ENCODE measurements around the gene PRAC1. TPM values are rescaled to one million over a fixed set of nuclear protein-coding genes. Genes with fewer than 3 reads are reported as not detected.

The PRAC1 gene
- total and polyA plus RNA-seq, 8 donors: not detected

GRCh38 chr17:48676963-48677558 lies 45.3 kb downstream of the PRAC1 start:
- Histone ChIP-seq H3K9me3 (no peaks in the 10 kb centered on the region), H3K36me3 (no peaks in the 10 kb centered on the region), H3K4me3 (no peak overlapping the region), H3K4me1 (no peaks in the 10 kb centered on the region), H3K27ac (no peak overlapping the region), H3K27me3 (peaks cover 0 to 11% (median 3%) of the 10 kb centered on the region in 4 donors)
- no peak for ATAC-seq
- no peak for FAIRE-seq
- intact Hi-C loops (cut with DNase I): loop anchor here in 2 of 3 donors (5.0 to 10.0 kb wide), 3 partner anchors 115 to 205 kb away; no protein-coding TSS in a partner anchor
- DNase-seq: no peak
- no peak for TF ChIP-seq CTCF (IDR thresholded peaks at IDR 0.05)
- WGBS, 2 donors: 50 to 58% methylated on average over 6 of the region's 6 CpGs

GRCh38 chr17:48672340-48672739 lies 50.0 kb downstream of the PRAC1 start:
- 52 to 54% methylated on average over 2 of the region's 2 CpGs for WGBS, 2 donors
- intact Hi-C loops (cut with DNase I): loop anchor here in 1 of 3 donors (10.0 kb wide), 1 partner anchor 202 kb away; no protein-coding TSS in a partner anchor

More at GRCh38 chr17:48672340-48672739, 50.0 kb downstream of the PRAC1 start:
- H3K27me3 ChIP-seq: peaks cover 0 to 11% (median 2%) of the 10 kb centered on the region in 4 donors
- no peak for TF ChIP-seq CTCF (IDR thresholded peaks at IDR 0.05)
- DNase-seq (no peak), ATAC-seq (no peak), FAIRE-seq (no peak)
- no peak overlapping the region for H3K4me3 ChIP-seq
- H3K9me3 ChIP-seq: no peaks in the 10 kb centered on the region
- no peak overlapping the region for H3K27ac ChIP-seq
- no peaks in the 10 kb centered on the region for H3K4me1 ChIP-seq
- no peaks in the 10 kb centered on the region for H3K36me3 ChIP-seq

Small RNA genes within 50 kb of the gene (microRNA-seq; reads per million reads assigned to microRNA genes)
- gene MIR3185: 0 reads per million in 2 donors

Other genes with a start within 250 kb of the PRAC1 start
- gene HOXB1, start 191.5 kb downstream of the PRAC1 start, total RNA-seq: not detected
- gene HOXB1, start 191.5 kb downstream of the PRAC1 start, polyA plus RNA-seq: not detected
- 1 to 10 TPM in 3 of 6 donors, under 1 TPM in 3; 0.39 to 5.1 (median 1.3) TPM for gene HOXB2, start 177.4 kb downstream of the PRAC1 start, total RNA-seq
- 1 to 10 TPM; 2.2 to 4.6 TPM for gene HOXB2, start 177.4 kb downstream of the PRAC1 start, polyA plus RNA-seq
- 1 to 10 TPM in 1 of 6 donors, under 1 TPM in 5; 0.22 to 2.5 (median 0.57) TPM for gene HOXB4, start 144.2 kb downstream of the PRAC1 start, total RNA-seq
- gene HOXB4, start 144.2 kb downstream of the PRAC1 start, polyA plus RNA-seq: under 1 TPM; 0.89 to 0.91 TPM
- gene HOXB3, start 132.3 kb downstream of the PRAC1 start, total RNA-seq: 1 to 10 TPM; 1.1 to 5.6 (median 1.6) TPM
- 1 to 10 TPM; 3.3 to 5.6 TPM for gene HOXB3, start 132.3 kb downstream of the PRAC1 start, polyA plus RNA-seq
- under 1 TPM; 0.19 to 0.90 (median 0.26) TPM for gene HOXB5, start 128.7 kb downstream of the PRAC1 start, total RNA-seq
- 1 to 10 TPM in 1 of 2 donors, under 1 TPM in 1; 0.80 to 1.0 TPM for gene HOXB5, start 128.7 kb downstream of the PRAC1 start, polyA plus RNA-seq
- 1 to 10 TPM in 1 of 6 donors, under 1 TPM in 5; 0.12 to 1.2 (median 0.42) TPM for gene HOXB6, start 117.5 kb downstream of the PRAC1 start, total RNA-seq
- gene HOXB6, start 117.5 kb downstream of the PRAC1 start, polyA plus RNA-seq: 1 to 10 TPM; 1.8 TPM
- gene HOXB7, start 111.5 kb downstream of the PRAC1 start, total RNA-seq: under 1 TPM in 4 of 6 donors, not detected in 2; 0.35 to 0.94 (median 0.41) TPM
- 1 to 10 TPM; 1.1 to 1.3 TPM for gene HOXB7, start 111.5 kb downstream of the PRAC1 start, polyA plus RNA-seq
- gene HOXB8, start 107.2 kb downstream of the PRAC1 start, total RNA-seq: under 1 TPM in 1 of 6 donors, not detected in 5; 0.09 TPM
- gene HOXB8, start 107.2 kb downstream of the PRAC1 start, polyA plus RNA-seq: under 1 TPM; 0.12 to 0.15 TPM
- gene HOXB9, start 96.2 kb downstream of the PRAC1 start, total RNA-seq: under 1 TPM in 1 of 6 donors, not detected in 5; 0.25 TPM
- not detected for gene HOXB9, start 96.2 kb downstream of the PRAC1 start, polyA plus RNA-seq
- gene PRAC2, start 667 bp upstream of the PRAC1 start, total RNA-seq: not detected
- gene PRAC2, start 667 bp upstream of the PRAC1 start, polyA plus RNA-seq: not detected
- under 1 TPM in 1 of 6 donors, not detected in 5; 0.06 TPM for gene HOXB13, start 6.2 kb upstream of the PRAC1 start, total RNA-seq
- gene HOXB13, start 6.2 kb upstream of the PRAC1 start, polyA plus RNA-seq: not detected
- gene TTLL6, start 94.7 kb upstream of the PRAC1 start, total RNA-seq: under 1 TPM; 0.40 to 0.98 (median 0.67) TPM
- gene TTLL6, start 94.7 kb upstream of the PRAC1 start, polyA plus RNA-seq: 1 to 10 TPM; 1.9 to 6.0 TPM
- gene CALCOCO2, start 108.5 kb upstream of the PRAC1 start, total RNA-seq: 10 to 100 TPM; 45.2 to 66.0 (median 57.4) TPM
- 10 to 100 TPM; 31.2 to 63.9 TPM for gene CALCOCO2, start 108.5 kb upstream of the PRAC1 start, polyA plus RNA-seq
- gene ATP5MC1, start 170.3 kb upstream of the PRAC1 start, total RNA-seq: 10 to 100 TPM; 13.1 to 38.2 (median 32.3) TPM
- 100 to 1,000 TPM in 1 of 2 donors, 10 to 100 TPM in 1; 81.8 to 113 TPM for gene ATP5MC1, start 170.3 kb upstream of the PRAC1 start, polyA plus RNA-seq
- 10 to 100 TPM; 20.1 to 52.5 (median 23.7) TPM for gene UBE2Z, start 185.9 kb upstream of the PRAC1 start, total RNA-seq
- gene UBE2Z, start 185.9 kb upstream of the PRAC1 start, polyA plus RNA-seq: 10 to 100 TPM; 22.0 to 32.5 TPM
- gene SNF8, start 222.3 kb upstream of the PRAC1 start, total RNA-seq: 10 to 100 TPM; 34.9 to 52.2 (median 43.8) TPM
- 10 to 100 TPM; 70.2 to 78.6 TPM for gene SNF8, start 222.3 kb upstream of the PRAC1 start, polyA plus RNA-seq
- not detected for gene GIP, start 246.1 kb upstream of the PRAC1 start, total RNA-seq
- not detected for gene GIP, start 246.1 kb upstream of the PRAC1 start, polyA plus RNA-seq

Measured in pancreas (tissue), 10 donors.